Measurements from ENCODE around the gene VSIG10L2.
A peak's percentile ranks its signal among the peaks of the same experiment; 100 is the strongest.

DNA sequence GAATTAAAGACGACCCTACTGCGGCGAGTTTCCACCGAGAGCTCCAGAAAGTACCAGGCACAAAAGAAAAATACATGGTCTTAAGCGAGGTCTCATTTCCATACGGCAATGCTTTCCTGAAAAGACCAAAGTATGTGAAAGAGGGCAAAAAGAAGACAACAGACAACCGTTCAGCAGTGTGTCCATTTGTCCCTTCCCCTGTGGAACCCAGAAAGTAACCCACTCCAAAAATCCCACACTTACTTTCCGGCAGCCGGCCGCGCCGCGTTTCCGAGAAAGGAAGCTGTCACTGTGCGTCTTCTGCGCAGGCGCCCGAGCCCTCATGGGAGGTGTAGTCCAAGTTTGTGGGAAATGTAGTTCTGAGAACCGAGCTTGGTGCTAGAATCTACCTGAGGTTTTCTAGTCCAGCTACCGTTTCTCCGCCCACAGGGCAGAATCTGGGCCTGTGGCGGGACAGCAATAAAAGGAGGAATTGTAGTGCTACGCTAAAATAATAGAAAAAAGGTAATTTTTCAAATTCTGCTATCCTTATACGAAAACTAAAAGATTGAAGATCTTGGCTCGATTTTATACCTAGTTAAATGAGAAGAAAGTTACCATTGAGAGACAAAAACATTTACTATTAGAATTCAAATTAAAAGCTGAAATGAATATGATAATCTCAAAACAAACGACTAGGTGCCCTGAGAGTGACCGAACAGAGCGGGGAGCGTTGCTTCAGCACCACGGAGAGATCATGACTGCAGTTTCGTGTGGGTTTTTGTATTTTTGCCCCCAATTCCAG is 42.7 kb upstream of the VSIG10L2 start, which contains the start of gene PUS3:
- TF ChIP-seq, protein P1, sequence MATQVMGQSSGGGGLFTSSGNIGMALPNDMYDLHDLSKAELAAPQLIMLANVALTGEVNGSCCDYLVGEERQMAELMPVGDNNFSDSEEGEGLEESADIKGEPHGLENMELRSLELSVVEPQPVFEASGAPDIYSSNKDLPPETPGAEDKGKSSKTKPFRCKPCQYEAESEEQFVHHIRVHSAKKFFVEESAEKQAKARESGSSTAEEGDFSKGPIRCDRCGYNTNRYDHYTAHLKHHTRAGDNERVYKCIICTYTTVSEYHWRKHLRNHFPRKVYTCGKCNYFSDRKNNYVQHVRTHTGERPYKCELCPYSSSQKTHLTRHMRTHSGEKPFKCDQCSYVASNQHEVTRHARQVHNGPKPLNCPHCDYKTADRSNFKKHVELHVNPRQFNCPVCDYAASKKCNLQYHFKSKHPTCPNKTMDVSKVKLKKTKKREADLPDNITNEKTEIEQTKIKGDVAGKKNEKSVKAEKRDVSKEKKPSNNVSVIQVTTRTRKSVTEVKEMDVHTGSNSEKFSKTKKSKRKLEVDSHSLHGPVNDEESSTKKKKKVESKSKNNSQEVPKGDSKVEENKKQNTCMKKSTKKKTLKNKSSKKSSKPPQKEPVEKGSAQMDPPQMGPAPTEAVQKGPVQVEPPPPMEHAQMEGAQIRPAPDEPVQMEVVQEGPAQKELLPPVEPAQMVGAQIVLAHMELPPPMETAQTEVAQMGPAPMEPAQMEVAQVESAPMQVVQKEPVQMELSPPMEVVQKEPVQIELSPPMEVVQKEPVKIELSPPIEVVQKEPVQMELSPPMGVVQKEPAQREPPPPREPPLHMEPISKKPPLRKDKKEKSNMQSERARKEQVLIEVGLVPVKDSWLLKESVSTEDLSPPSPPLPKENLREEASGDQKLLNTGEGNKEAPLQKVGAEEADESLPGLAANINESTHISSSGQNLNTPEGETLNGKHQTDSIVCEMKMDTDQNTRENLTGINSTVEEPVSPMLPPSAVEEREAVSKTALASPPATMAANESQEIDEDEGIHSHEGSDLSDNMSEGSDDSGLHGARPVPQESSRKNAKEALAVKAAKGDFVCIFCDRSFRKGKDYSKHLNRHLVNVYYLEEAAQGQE (IDR thresholded peaks at IDR 0.05; ENCODE audit: low read depth), result peak; percentile 85
- TF ChIP-seq EP300 (IDR thresholded peaks at IDR 0.05; ENCODE audit: borderline replicate concordance), result no peak
- TF ChIP-seq TAF1 (IDR thresholded peaks at IDR 0.05; ENCODE audit: low read depth), result peak; percentile 76
- TF ChIP-seq TCF12 (IDR thresholded peaks at IDR 0.05; ENCODE audit: low read depth), result 0 out of 2 replicates have a peak, but pooled peaks have one; percentile 31
- no peak for TF ChIP-seq RAD21 (IDR thresholded peaks at IDR 0.05; ENCODE audit: low read depth)
- TF ChIP-seq CEBPB (IDR thresholded peaks at IDR 0.05), result no peak
- no peak for TF ChIP-seq TEAD4 (IDR thresholded peaks at IDR 0.05)
- TF ChIP-seq, protein P2, sequence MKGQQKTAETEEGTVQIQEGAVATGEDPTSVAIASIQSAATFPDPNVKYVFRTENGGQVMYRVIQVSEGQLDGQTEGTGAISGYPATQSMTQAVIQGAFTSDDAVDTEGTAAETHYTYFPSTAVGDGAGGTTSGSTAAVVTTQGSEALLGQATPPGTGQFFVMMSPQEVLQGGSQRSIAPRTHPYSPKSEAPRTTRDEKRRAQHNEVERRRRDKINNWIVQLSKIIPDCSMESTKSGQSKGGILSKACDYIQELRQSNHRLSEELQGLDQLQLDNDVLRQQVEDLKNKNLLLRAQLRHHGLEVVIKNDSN (IDR thresholded peaks at IDR 0.05), result no peak
